ENCODE measurements around the gene ATP6V1G1. TPM values are rescaled to one million over a fixed set of nuclear protein-coding genes. Genes with fewer than 3 reads are reported as not detected.

ATP6V1G1 gene
- total RNA-seq, 1 donor from 2014 or later: 123 TPM

DNA sequence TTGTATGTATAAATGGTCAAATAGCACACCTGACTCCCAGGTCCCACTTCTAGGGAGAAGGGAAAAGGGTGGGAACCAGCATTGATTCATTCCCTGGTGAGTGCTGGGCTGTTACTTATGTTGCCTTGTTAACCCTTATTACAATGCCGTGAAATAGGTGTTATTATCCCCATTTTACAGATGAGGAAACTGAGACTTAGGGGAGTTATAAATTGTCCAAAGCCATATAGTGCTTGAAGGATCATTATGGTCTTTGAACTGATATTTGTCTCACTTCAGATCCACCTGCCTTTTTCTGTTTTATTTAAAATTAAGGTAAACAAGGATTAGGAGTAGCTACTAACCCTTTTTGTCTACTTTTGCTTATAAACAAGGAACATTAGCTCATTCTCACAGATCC is 40.0 kb downstream of the ATP6V1G1 start:
- Mint-ChIP-seq H3K36me3 (ENCODE audit: unreplicated experiment) (peaks cover 46% of the 10 kb centered on the region), H3K4me1 (ENCODE audit: unreplicated experiment) (peaks cover 18% of the 10 kb centered on the region), H3K27me3 (ENCODE audit: unreplicated experiment) (no peaks in the 10 kb centered on the region), H3K4me3 (ENCODE audit: unreplicated experiment) (no peak overlapping the region), H3K9me3 (ENCODE audit: unreplicated experiment) (no peaks in the 10 kb centered on the region), H3K27ac (ENCODE audit: unreplicated experiment) (no peak overlapping the region)
- TF ChIP-seq, protein P1, sequence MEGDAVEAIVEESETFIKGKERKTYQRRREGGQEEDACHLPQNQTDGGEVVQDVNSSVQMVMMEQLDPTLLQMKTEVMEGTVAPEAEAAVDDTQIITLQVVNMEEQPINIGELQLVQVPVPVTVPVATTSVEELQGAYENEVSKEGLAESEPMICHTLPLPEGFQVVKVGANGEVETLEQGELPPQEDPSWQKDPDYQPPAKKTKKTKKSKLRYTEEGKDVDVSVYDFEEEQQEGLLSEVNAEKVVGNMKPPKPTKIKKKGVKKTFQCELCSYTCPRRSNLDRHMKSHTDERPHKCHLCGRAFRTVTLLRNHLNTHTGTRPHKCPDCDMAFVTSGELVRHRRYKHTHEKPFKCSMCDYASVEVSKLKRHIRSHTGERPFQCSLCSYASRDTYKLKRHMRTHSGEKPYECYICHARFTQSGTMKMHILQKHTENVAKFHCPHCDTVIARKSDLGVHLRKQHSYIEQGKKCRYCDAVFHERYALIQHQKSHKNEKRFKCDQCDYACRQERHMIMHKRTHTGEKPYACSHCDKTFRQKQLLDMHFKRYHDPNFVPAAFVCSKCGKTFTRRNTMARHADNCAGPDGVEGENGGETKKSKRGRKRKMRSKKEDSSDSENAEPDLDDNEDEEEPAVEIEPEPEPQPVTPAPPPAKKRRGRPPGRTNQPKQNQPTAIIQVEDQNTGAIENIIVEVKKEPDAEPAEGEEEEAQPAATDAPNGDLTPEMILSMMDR (IDR thresholded peaks at IDR 0.05): no peak
- DNase-seq (ENCODE audit: extremely low spot score, unreplicated experiment): no peak

DNA sequence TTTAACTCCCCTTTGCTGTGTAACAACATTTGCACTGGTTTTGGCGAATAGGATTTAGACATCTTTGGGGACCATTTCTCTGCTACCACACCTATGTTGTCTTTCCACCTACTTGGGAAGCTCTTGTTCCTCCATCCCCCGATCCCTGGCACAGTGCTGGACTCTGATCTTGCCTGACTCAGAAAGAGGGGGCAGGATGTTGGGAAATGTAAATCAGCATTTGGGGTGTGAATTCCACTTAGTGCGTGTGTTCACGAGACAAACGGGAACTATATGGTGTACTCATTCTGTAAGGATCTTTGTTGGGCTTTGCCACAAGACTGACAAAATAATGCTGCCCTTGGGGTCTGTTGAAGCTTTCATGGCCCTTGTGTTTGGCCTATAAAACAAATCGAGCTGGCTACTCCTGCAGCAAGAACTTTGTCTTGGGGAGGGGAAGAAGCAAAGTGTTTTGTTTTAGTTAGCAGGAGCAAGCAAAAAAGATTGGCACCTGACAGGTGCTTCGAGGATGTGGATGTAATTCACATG is 42.1 kb downstream of the ATP6V1G1 start:
- H3K27ac Mint-ChIP-seq (ENCODE audit: unreplicated experiment): no peak overlapping the region
- peaks cover 58% of the 10 kb centered on the region for H3K36me3 Mint-ChIP-seq (ENCODE audit: unreplicated experiment)
- no peaks in the 10 kb centered on the region for H3K9me3 Mint-ChIP-seq (ENCODE audit: unreplicated experiment)
- no peaks in the 10 kb centered on the region for H3K27me3 Mint-ChIP-seq (ENCODE audit: unreplicated experiment)
- no peak overlapping the region for H3K4me3 Mint-ChIP-seq (ENCODE audit: unreplicated experiment)
- no peak for DNase-seq (ENCODE audit: extremely low spot score, unreplicated experiment)
- H3K4me1 Mint-ChIP-seq (ENCODE audit: unreplicated experiment): peaks cover 6% of the 10 kb centered on the region
- TF ChIP-seq, protein P1 (IDR thresholded peaks at IDR 0.05): no peak

DNA sequence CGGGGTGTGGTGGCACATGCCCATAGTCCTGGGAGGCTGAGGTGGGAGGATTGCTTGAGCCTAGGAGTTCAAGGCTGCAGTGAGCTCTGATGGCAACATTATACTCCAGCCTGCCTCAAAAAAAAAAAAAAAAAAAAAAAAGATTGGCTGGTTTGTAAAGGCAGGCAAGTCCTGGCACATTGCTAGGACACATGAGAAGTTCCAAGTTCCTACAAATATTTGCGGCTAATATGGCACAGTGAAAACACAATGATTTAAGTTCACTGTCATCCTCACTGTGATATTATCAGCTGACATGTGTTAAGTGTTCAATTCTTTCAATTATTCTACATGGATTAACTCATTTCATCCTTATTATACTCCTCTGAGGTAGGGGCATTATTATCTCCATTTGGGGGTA is 43.6 kb downstream of the ATP6V1G1 start:
- Mint-ChIP-seq H3K4me1 (ENCODE audit: unreplicated experiment) (no peaks in the 10 kb centered on the region), H3K36me3 (ENCODE audit: unreplicated experiment) (peaks cover 62% of the 10 kb centered on the region), H3K4me3 (ENCODE audit: unreplicated experiment) (no peak overlapping the region), H3K9me3 (ENCODE audit: unreplicated experiment) (no peaks in the 10 kb centered on the region), H3K27ac (ENCODE audit: unreplicated experiment) (no peak overlapping the region), H3K27me3 (ENCODE audit: unreplicated experiment) (no peaks in the 10 kb centered on the region)
- no peak for DNase-seq (ENCODE audit: extremely low spot score, unreplicated experiment)
- TF ChIP-seq, protein P1 (IDR thresholded peaks at IDR 0.05): no peak

DNA sequence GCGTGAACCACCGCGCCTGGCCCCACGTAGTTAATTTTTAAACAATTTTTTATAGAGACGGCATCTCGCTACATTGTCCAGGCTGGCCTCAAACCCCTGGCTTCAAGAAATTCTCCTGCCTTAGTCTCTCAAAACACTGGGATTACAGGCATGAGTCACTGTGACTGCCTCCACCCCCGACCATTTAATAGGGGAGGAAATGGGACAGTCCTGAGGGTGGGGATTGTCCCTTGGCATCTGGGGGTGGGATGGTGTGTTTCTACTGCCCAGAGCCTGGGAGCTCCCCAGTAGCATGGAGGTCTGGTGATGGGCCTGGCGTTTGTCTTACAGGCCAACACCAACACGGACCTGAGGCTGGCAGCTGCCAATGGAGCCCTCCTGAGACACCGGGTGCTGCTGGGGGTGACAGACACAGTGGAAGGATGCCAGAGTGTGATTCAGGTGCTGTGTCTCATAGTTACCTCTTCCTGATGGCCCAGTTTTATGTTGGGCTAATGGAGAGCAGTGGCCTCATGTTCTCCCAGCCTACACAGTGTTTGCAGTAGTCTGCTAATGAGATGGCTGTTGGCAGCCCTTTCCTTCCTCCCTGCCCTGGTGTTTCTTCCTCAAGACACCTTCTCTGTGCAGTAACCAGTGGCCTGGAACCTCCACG is 46.0 kb downstream of the ATP6V1G1 start:
- Mint-ChIP-seq H3K27ac (ENCODE audit: unreplicated experiment) (no peak overlapping the region), H3K36me3 (ENCODE audit: unreplicated experiment) (peaks cover 60% of the 10 kb centered on the region), H3K27me3 (ENCODE audit: unreplicated experiment) (no peaks in the 10 kb centered on the region), H3K4me3 (ENCODE audit: unreplicated experiment) (no peak overlapping the region), H3K4me1 (ENCODE audit: unreplicated experiment) (no peaks in the 10 kb centered on the region), H3K9me3 (ENCODE audit: unreplicated experiment) (no peaks in the 10 kb centered on the region)
- no peak for DNase-seq (ENCODE audit: extremely low spot score, unreplicated experiment)
- TF ChIP-seq, protein P1 (IDR thresholded peaks at IDR 0.05): no peak

DNA sequence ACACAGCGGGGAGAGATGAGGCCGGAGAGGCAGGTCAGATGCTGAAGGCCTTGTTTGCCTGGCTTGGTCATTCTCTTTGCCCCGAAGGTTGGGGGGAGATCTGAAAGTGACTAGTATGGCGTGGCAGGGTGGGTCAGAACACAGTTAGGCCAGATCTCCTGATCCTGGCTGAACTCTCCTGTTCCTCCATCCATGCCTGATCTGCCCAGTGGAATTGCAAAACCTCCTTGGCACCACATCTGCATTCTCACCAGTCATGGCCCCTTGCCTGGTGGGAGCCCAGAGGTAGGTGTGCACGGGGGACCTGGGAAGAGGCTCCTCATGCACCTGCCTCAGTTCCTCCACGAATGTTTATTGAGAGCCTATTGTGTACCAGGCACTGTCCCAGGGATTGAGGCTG is 46.8 kb downstream of the ATP6V1G1 start:
- Mint-ChIP-seq H3K27ac (ENCODE audit: unreplicated experiment) (no peak overlapping the region), H3K27me3 (ENCODE audit: unreplicated experiment) (no peaks in the 10 kb centered on the region), H3K4me3 (ENCODE audit: unreplicated experiment) (no peak overlapping the region), H3K9me3 (ENCODE audit: unreplicated experiment) (no peaks in the 10 kb centered on the region), H3K4me1 (ENCODE audit: unreplicated experiment) (no peaks in the 10 kb centered on the region), H3K36me3 (ENCODE audit: unreplicated experiment) (peaks cover 60% of the 10 kb centered on the region)
- no peak for DNase-seq (ENCODE audit: extremely low spot score, unreplicated experiment)
- TF ChIP-seq, protein P1 (IDR thresholded peaks at IDR 0.05): no peak
